Measurements from ENCODE around the gene KCNH2.

Gene KCNH2

GRCh38 chr7:150975536-150976319 lies 2.4 kb downstream of the KCNH2 start:
- POLR2A ChIA-PET, result no interaction called here
- no peak for DNase-seq (ENCODE audit: extremely low spot score)
- CTCF ChIA-PET, result interaction anchor here (0.8 to 2.0 kb wide), 4 partner anchors 8 to 77 kb away, joined by 3 to 12 read pairs (median 6); no protein-coding TSS in a partner anchor
- TF ChIP-seq BHLHE40 (IDR thresholded peaks at IDR 0.05; ENCODE audit: borderline replicate concordance) (no peak), FOXM1 (IDR thresholded peaks at IDR 0.05; ENCODE audit: borderline replicate concordance) (no peak), HDGF (IDR thresholded peaks at IDR 0.05; ENCODE audit: borderline replicate concordance) (no peak), ELF4 (IDR thresholded peaks at IDR 0.05) (no peak), CTBP1 (IDR thresholded peaks at IDR 0.05; ENCODE audit: borderline replicate concordance) (no peak), SP1 (IDR thresholded peaks at IDR 0.05) (no peak), TARDBP (IDR thresholded peaks at IDR 0.05) (no peak), SUZ12 (IDR thresholded peaks at IDR 0.05) (no peak), PKNOX1 (IDR thresholded peaks at IDR 0.05) (no peak), FOXA1 (IDR thresholded peaks at IDR 0.05) (no peak), ARNT (IDR thresholded peaks at IDR 0.05) (no peak), L3MBTL2 (conservative IDR thresholded peaks at IDR 0.05) (no peak), FOXK2 (IDR thresholded peaks at IDR 0.05) (no peak)

GRCh38 chr7:150974468-150975391 lies 3.4 kb downstream of the KCNH2 start:
- CTCF ChIA-PET, result interaction anchor here (0.8 to 2.0 kb wide), 4 partner anchors 9 to 76 kb away, joined by 3 to 12 read pairs (median 6); no protein-coding TSS in a partner anchor
- peak; percentile 75 for DNase-seq (ENCODE audit: extremely low spot score)
- POLR2A ChIA-PET, result no interaction called here
- TF ChIP-seq ARNT (IDR thresholded peaks at IDR 0.05) (0 out of 2 replicates have a peak, but pooled peaks have one; percentile 43), FOXM1 (IDR thresholded peaks at IDR 0.05; ENCODE audit: borderline replicate concordance) (peak; percentile 52; the same call in 1 of the 2 replicates), ELF4 (IDR thresholded peaks at IDR 0.05) (no peak)

GRCh38 chr7:150973571-150974451 lies 4.3 kb downstream of the KCNH2 start:
- CTCF ChIA-PET, result no interaction called here
- no peak for DNase-seq (ENCODE audit: extremely low spot score)
- POLR2A ChIA-PET, result no interaction called here
- TF ChIP-seq BHLHE40 (IDR thresholded peaks at IDR 0.05; ENCODE audit: borderline replicate concordance) (no peak), SUZ12 (IDR thresholded peaks at IDR 0.05) (no peak), FOXA1 (IDR thresholded peaks at IDR 0.05) (no peak), ARNT (IDR thresholded peaks at IDR 0.05) (no peak), CTBP1 (IDR thresholded peaks at IDR 0.05; ENCODE audit: borderline replicate concordance) (no peak), TARDBP (IDR thresholded peaks at IDR 0.05) (no peak), HDGF (IDR thresholded peaks at IDR 0.05; ENCODE audit: borderline replicate concordance) (no peak), PKNOX1 (IDR thresholded peaks at IDR 0.05) (no peak), ELF4 (IDR thresholded peaks at IDR 0.05) (no peak), FOXK2 (IDR thresholded peaks at IDR 0.05) (no peak), FOXM1 (IDR thresholded peaks at IDR 0.05; ENCODE audit: borderline replicate concordance) (no peak), SP1 (IDR thresholded peaks at IDR 0.05) (no peak), LEF1 (IDR thresholded peaks at IDR 0.05; ENCODE audit: borderline replicate concordance) (no peak)

GRCh38 chr7:150972741-150973140 lies 5.4 kb downstream of the KCNH2 start:
- CTCF ChIA-PET, result no interaction called here
- DNase-seq (ENCODE audit: extremely low spot score), result no peak
- POLR2A ChIA-PET, result no interaction called here
- TF ChIP-seq FOXA1 (IDR thresholded peaks at IDR 0.05), result no peak
- no peak for TF ChIP-seq FOXM1 (IDR thresholded peaks at IDR 0.05; ENCODE audit: borderline replicate concordance)
- TF ChIP-seq TARDBP (IDR thresholded peaks at IDR 0.05), result no peak
- TF ChIP-seq LEF1 (IDR thresholded peaks at IDR 0.05; ENCODE audit: borderline replicate concordance), result no peak
- no peak for TF ChIP-seq BHLHE40 (IDR thresholded peaks at IDR 0.05; ENCODE audit: borderline replicate concordance)
- no peak for TF ChIP-seq ELF4 (IDR thresholded peaks at IDR 0.05)
- no peak for TF ChIP-seq SUZ12 (IDR thresholded peaks at IDR 0.05)
- TF ChIP-seq SP1 (IDR thresholded peaks at IDR 0.05), result no peak
- no peak for TF ChIP-seq NFRKB (IDR thresholded peaks at IDR 0.05)
- no peak for TF ChIP-seq HDGF (IDR thresholded peaks at IDR 0.05; ENCODE audit: borderline replicate concordance)
- no peak for TF ChIP-seq ZNF384 (IDR thresholded peaks at IDR 0.05)
- no peak for TF ChIP-seq CTBP1 (IDR thresholded peaks at IDR 0.05; ENCODE audit: borderline replicate concordance)
- no peak for TF ChIP-seq PKNOX1 (IDR thresholded peaks at IDR 0.05)
- TF ChIP-seq FOXK2 (IDR thresholded peaks at IDR 0.05), result no peak
- TF ChIP-seq ARNT (IDR thresholded peaks at IDR 0.05), result no peak
- no peak for TF ChIP-seq L3MBTL2 (conservative IDR thresholded peaks at IDR 0.05)

- ChIA-PET POLR2A (no interaction called here), CTCF (no interaction called here)
- DNase-seq (ENCODE audit: extremely low spot score), result no peak
- TF ChIP-seq BHLHE40 (IDR thresholded peaks at IDR 0.05; ENCODE audit: borderline replicate concordance) (no peak), TARDBP (IDR thresholded peaks at IDR 0.05) (no peak), FOXK2 (IDR thresholded peaks at IDR 0.05) (no peak), FOXM1 (IDR thresholded peaks at IDR 0.05; ENCODE audit: borderline replicate concordance) (no peak), LEF1 (IDR thresholded peaks at IDR 0.05; ENCODE audit: borderline replicate concordance) (no peak), FOXA1 (IDR thresholded peaks at IDR 0.05) (no peak), CTBP1 (IDR thresholded peaks at IDR 0.05; ENCODE audit: borderline replicate concordance) (no peak), PKNOX1 (IDR thresholded peaks at IDR 0.05) (no peak), ARNT (IDR thresholded peaks at IDR 0.05) (no peak), HDGF (IDR thresholded peaks at IDR 0.05; ENCODE audit: borderline replicate concordance) (no peak), NFRKB (IDR thresholded peaks at IDR 0.05) (no peak), SUZ12 (IDR thresholded peaks at IDR 0.05) (no peak), ZNF384 (IDR thresholded peaks at IDR 0.05) (no peak), ELF4 (IDR thresholded peaks at IDR 0.05) (no peak)
These were observed 6.1 kb downstream of the KCNH2 start for GRCh38 chr7:150972023-150972468.

Data from HEK293T (cell line).